WTC11 (cell line): ENCODE results near the gene LYST.

Experiments
- FOXP1 ChIP-seq: sonication (generic); formaldehyde crosslinking; IDR thresholded peaks from 2 replicates; pipeline ENCODE4 v1.8.0; 2022; ENCODE audit warnings: missing genetic modification reagents, mild to moderate bottlenecking, moderate library complexity, borderline replicate concordance
- SP1 ChIP-seq: sonication (generic); formaldehyde crosslinking; conservative IDR thresholded peaks from 2 replicates; pipeline ENCODE4 v1.8.1; 2022; ENCODE audit warnings: missing genetic modification reagents
- TF ChIP-seq, protein P1 (sequence below): fragments of 200-600 bp; IDR thresholded peaks from 2 replicates; pipeline ENCODE4 v1.8.0; 2022; ENCODE audit warnings: antibody characterized with exemption
- TF ChIP-seq, protein P2 (sequence below): sonication (generic); formaldehyde crosslinking; IDR thresholded peaks from 2 replicates; pipeline ENCODE4 v1.8.1; 2022; ENCODE audit warnings: low read depth, missing genetic modification reagents, borderline replicate concordance
- TF ChIP-seq, protein P3 (sequence below): sonication (generic); formaldehyde crosslinking; IDR thresholded peaks from 2 replicates; pipeline ENCODE4 v1.8.1; 2022; ENCODE audit warnings: low read depth, mild to moderate bottlenecking, moderate library complexity, missing genetic modification reagents, borderline replicate concordance

DNA sequence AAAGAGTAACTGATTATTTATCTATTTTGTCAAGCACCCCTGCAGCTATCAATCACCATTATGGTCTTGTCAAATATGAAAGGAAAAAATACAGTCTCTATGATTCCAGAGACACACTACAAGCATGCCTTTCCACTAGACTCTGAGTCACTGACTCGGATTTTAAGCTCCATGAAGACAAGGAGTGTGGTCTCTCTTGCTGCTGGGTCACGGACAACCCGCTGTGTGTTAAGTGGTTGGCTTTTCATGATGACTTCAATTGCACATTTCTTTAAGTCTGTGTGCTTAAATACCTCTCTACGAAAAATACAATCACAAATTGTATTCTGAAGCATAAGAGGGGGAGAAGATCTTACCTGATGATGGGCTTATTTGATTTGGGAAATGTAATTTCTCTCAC lies 203.1 kb downstream of the LYST start:
- TF ChIP-seq FOXP1 (CRISPR knock-in tag) (no peak), SP1 (CRISPR knock-in tag) (no peak)
- TF ChIP-seq, protein P1, sequence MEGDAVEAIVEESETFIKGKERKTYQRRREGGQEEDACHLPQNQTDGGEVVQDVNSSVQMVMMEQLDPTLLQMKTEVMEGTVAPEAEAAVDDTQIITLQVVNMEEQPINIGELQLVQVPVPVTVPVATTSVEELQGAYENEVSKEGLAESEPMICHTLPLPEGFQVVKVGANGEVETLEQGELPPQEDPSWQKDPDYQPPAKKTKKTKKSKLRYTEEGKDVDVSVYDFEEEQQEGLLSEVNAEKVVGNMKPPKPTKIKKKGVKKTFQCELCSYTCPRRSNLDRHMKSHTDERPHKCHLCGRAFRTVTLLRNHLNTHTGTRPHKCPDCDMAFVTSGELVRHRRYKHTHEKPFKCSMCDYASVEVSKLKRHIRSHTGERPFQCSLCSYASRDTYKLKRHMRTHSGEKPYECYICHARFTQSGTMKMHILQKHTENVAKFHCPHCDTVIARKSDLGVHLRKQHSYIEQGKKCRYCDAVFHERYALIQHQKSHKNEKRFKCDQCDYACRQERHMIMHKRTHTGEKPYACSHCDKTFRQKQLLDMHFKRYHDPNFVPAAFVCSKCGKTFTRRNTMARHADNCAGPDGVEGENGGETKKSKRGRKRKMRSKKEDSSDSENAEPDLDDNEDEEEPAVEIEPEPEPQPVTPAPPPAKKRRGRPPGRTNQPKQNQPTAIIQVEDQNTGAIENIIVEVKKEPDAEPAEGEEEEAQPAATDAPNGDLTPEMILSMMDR: no peak
- TF ChIP-seq, protein P2, sequence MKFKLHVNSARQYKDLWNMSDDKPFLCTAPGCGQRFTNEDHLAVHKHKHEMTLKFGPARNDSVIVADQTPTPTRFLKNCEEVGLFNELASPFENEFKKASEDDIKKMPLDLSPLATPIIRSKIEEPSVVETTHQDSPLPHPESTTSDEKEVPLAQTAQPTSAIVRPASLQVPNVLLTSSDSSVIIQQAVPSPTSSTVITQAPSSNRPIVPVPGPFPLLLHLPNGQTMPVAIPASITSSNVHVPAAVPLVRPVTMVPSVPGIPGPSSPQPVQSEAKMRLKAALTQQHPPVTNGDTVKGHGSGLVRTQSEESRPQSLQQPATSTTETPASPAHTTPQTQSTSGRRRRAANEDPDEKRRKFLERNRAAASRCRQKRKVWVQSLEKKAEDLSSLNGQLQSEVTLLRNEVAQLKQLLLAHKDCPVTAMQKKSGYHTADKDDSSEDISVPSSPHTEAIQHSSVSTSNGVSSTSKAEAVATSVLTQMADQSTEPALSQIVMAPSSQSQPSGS (CRISPR knock-in tag): no peak
- TF ChIP-seq, protein P3, sequence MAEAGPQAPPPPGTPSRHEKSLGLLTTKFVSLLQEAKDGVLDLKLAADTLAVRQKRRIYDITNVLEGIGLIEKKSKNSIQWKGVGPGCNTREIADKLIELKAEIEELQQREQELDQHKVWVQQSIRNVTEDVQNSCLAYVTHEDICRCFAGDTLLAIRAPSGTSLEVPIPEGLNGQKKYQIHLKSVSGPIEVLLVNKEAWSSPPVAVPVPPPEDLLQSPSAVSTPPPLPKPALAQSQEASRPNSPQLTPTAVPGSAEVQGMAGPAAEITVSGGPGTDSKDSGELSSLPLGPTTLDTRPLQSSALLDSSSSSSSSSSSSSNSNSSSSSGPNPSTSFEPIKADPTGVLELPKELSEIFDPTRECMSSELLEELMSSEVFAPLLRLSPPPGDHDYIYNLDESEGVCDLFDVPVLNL: no peak
